ENCODE measurements around the gene ARHGEF28. TPM values are rescaled to one million over a fixed set of nuclear protein-coding genes. Genes with fewer than 3 reads are reported as not detected.

ARHGEF28 gene
- total RNA-seq, 4 donors from 2014 or later: 12.7 to 31.2 (median 19.2) TPM

DNA sequence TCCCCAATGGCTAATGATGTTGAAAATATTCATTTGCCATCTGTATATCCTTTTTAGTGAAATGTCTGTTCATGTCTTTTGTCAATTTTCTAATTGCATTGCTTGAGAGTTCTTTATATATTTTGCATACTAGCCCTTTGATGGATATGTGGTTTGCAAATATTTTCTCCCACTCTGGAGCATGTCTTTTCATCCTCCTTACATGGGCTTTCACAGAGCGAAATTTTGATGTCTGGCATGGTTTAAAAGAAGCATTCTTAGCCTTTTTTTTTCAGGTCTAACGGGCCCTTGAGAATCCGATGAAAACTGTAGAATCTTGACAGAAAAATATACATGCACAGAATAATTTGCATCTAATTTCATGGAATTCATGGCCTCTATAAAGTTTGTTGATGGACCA lies 44.7 kb downstream of the ARHGEF28 start:
- WGBS: 82% methylated on average over 3 of the region's 3 CpGs
- intact Hi-C loops (cut with DNase I): no loop called here

DNA sequence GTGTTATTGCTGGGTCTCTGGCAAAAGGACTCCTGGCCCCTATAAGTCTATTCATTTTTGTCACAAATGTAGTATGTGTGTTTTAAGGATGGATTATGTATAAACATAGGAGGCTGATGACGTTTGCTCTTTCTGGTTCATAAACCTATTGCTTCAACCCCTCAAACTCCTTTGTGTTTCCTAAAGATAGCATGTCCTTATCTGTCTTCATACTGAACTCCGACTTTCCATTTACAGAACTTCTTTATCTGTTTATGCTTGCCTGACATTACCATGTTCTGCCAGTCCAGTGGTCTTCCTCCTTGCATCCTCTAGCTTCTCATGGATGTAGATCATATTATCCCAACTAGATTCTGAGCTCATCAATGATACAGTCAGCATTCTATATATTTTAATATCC lies 46.1 kb downstream of the ARHGEF28 start:
- TF ChIP-seq, protein P1, sequence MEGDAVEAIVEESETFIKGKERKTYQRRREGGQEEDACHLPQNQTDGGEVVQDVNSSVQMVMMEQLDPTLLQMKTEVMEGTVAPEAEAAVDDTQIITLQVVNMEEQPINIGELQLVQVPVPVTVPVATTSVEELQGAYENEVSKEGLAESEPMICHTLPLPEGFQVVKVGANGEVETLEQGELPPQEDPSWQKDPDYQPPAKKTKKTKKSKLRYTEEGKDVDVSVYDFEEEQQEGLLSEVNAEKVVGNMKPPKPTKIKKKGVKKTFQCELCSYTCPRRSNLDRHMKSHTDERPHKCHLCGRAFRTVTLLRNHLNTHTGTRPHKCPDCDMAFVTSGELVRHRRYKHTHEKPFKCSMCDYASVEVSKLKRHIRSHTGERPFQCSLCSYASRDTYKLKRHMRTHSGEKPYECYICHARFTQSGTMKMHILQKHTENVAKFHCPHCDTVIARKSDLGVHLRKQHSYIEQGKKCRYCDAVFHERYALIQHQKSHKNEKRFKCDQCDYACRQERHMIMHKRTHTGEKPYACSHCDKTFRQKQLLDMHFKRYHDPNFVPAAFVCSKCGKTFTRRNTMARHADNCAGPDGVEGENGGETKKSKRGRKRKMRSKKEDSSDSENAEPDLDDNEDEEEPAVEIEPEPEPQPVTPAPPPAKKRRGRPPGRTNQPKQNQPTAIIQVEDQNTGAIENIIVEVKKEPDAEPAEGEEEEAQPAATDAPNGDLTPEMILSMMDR (IDR thresholded peaks at IDR 0.05): no peak
- TF ChIP-seq EP300 (IDR thresholded peaks at IDR 0.05) (no peak), POLR2AphosphoS5 (IDR thresholded peaks at IDR 0.05) (no peak), POLR2A (IDR thresholded peaks at IDR 0.05; ENCODE audit: low read depth) (no peak)
- 81% methylated on average over 2 of the region's 2 CpGs for WGBS
- Histone ChIP-seq H3K36me3 (no peaks in the 10 kb centered on the region), H3K27ac (replicated peaks in 1 of 4) (no peak overlapping the region), H3K27me3 (no peaks in the 10 kb centered on the region), H3K4me1 (peaks cover 0 to 25% (median 22%) of the 10 kb centered on the region in 4 donors), H3K4me3 (no peak overlapping the region), H3K9me3 (no peaks in the 10 kb centered on the region)
- DNase-seq (ENCODE audit: extremely low spot score): no peak
- intact Hi-C loops (cut with DNase I): no loop called here

More for the DNA sequence above, 44.7 kb downstream of the ARHGEF28 start:
- Histone ChIP-seq H3K4me1 (peaks cover 0 to 25% (median 22%) of the 10 kb centered on the region in 4 donors), H3K36me3 (no peaks in the 10 kb centered on the region), H3K27me3 (no peaks in the 10 kb centered on the region), H3K4me3 (no peak overlapping the region), H3K9me3 (no peaks in the 10 kb centered on the region), H3K27ac (replicated peaks in 1 of 4) (no peak overlapping the region)
- TF ChIP-seq POLR2A (IDR thresholded peaks at IDR 0.05; ENCODE audit: low read depth) (no peak), POLR2AphosphoS5 (IDR thresholded peaks at IDR 0.05) (no peak)
- no peak for DNase-seq (ENCODE audit: extremely low spot score)

DNA sequence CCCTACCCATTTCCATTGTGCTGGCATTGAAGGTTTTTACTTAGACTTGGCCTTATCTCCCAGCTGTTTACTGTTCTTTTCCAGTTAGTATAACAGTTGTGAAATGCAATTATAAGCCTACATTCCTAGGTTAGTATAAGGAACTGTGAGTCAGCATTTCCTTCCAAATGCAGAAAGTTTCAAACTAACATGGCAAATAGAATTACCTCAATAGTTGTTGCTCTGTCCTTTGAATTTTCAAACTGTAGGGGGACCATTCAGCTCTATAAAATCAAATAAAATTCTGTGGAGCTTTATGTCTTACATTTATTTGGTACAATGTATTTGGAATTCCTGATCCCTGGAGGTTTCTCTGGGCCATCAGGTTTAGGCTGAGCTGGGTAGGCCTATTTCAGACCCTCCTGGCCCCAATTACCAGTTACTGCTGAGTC lies 47.2 kb downstream of the ARHGEF28 start:
- H3K9me3 ChIP-seq: no peaks in the 10 kb centered on the region

DNA sequence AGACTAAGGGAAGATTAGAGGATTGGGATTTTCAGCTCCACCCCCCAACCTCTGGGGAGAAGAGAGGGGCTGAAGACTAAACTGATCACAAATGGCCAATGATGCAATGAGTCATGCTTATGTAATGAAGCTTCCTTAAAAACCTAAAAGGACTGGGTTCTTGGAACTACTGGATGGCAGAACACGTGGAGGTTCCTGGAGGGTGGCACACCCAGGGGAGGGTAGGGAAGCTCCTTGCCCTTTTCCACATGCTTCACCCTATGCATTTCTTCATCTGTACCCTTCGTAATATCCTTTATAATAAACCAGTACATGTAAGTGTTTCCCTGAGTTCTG lies 48.6 kb downstream of the ARHGEF28 start:
- no peak for TF ChIP-seq EP300 (IDR thresholded peaks at IDR 0.05)
- no peak for TF ChIP-seq POLR2AphosphoS5 (IDR thresholded peaks at IDR 0.05)
- TF ChIP-seq, protein P1 (IDR thresholded peaks at IDR 0.05): no peak
- no peak for TF ChIP-seq POLR2A (IDR thresholded peaks at IDR 0.05; ENCODE audit: low read depth)
- intact Hi-C loops (cut with DNase I): no loop called here
- Histone ChIP-seq H3K9me3 (no peaks in the 10 kb centered on the region), H3K27me3 (no peaks in the 10 kb centered on the region), H3K27ac (replicated peaks in 1 of 4) (no peak overlapping the region), H3K4me3 (no peak overlapping the region), H3K36me3 (no peaks in the 10 kb centered on the region), H3K4me1 (peaks cover 0 to 25% (median 22%) of the 10 kb centered on the region in 4 donors)
- 91% methylated on average over 2 of the region's 2 CpGs for WGBS
- DNase-seq (ENCODE audit: extremely low spot score): no peak

More for the DNA sequence above, 47.2 kb downstream of the ARHGEF28 start:
- H3K36me3 ChIP-seq: no peaks in the 10 kb centered on the region
- TF ChIP-seq POLR2A (IDR thresholded peaks at IDR 0.05; ENCODE audit: low read depth) (no peak), POLR2AphosphoS5 (IDR thresholded peaks at IDR 0.05) (peak in 1 of 2 donors; percentile 29)
- TF ChIP-seq, protein P1 (IDR thresholded peaks at IDR 0.05): no peak
- H3K4me1 ChIP-seq: peaks cover 0 to 25% (median 22%) of the 10 kb centered on the region in 4 donors
- DNase-seq (ENCODE audit: extremely low spot score): no peak
- H3K27ac ChIP-seq (replicated peaks in 1 of 4): peak overlapping the region in 3 of 4 donors; percentile 5 to 37 (median 37)
- intact Hi-C loops (cut with DNase I): no loop called here
- no peak overlapping the region for H3K4me3 ChIP-seq
- no peaks in the 10 kb centered on the region for H3K27me3 ChIP-seq

DNA sequence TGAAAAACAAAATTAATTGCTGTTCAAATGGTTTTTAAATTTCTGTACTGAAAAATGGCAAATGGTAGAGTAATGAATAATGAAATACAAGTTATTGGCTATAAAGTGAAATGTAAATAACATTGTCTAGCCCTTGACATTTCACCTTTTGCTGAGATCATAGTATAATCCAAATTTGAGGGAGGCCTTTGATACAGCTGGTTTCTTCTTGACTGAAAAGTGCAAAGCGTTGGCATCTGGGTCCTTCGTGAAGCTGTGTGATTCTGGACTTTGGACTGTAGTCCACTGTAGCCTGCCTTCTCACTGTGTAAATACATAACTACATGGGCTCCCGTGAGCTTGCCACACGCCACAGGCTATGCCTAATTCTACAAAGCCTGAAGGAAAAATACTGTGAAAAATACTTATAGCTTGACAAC lies 52.3 kb downstream of the ARHGEF28 start:
- H3K36me3 ChIP-seq: no peaks in the 10 kb centered on the region
- intact Hi-C loops (cut with DNase I): no loop called here
- no peaks in the 10 kb centered on the region for H3K27me3 ChIP-seq
- no peak for TF ChIP-seq POLR2AphosphoS5 (IDR thresholded peaks at IDR 0.05)
- TF ChIP-seq, protein P1 (IDR thresholded peaks at IDR 0.05): no peak
- no peak for TF ChIP-seq EP300 (IDR thresholded peaks at IDR 0.05)
- DNase-seq (ENCODE audit: extremely low spot score): no peak
- H3K9me3 ChIP-seq: no peaks in the 10 kb centered on the region
- WGBS: 95% methylated on average over 4 of the region's 4 CpGs
- no peak overlapping the region for H3K4me3 ChIP-seq
- H3K4me1 ChIP-seq: peaks cover 0 to 14% (median 12%) of the 10 kb centered on the region in 4 donors
- H3K27ac ChIP-seq (replicated peaks in 1 of 4): no peak overlapping the region
